Dendritic cell treated with granulocyte-macrophage colony-stimulating factor and Interleukin-4, amounts not matched to agents 40 ng/mL and 50 ng/mL, for 4 days (primary cell): ENCODE results near the gene CHM.
"Not testable (repeated sequence)": the region's sequence is repeated elsewhere in the genome, so short reads cannot be mapped to it uniquely, and the experiment has no call there.

Source experiments
- H3K27ac Mint-ChIP-seq: one replicate; pipeline ENCODE4 v1.8.0; 2022; ENCODE audit warnings: mild to moderate bottlenecking, mixed read lengths
- H3K27me3 Mint-ChIP-seq: one replicate; pipeline ENCODE4 v1.8.0; 2022; ENCODE audit warnings: mild to moderate bottlenecking, mixed read lengths
- H3K36me3 Mint-ChIP-seq: one replicate; pipeline ENCODE4 v1.8.0; 2022; ENCODE audit warnings: low read depth, mixed read lengths
- H3K4me1 Mint-ChIP-seq: one replicate; pipeline ENCODE4 v1.8.0; 2022; ENCODE audit warnings: low read depth, mixed read lengths
- H3K4me3 Mint-ChIP-seq: one replicate; pipeline ENCODE4 v1.8.0; 2022; ENCODE audit warnings: mild to moderate bottlenecking, moderate library complexity, mixed read lengths
- H3K9me3 Mint-ChIP-seq: one replicate; pipeline ENCODE4 v1.8.0; 2022; ENCODE audit warnings: mixed read lengths
- intact Hi-C: fragments of 100-400 bp; cut with micrococcal nuclease; formaldehyde crosslinking; loops from one replicate; pipeline ENCODE4 v1.15.0; 2022

CHM gene

GRCh38 chrX:86047174-86047935 is at the start of gene CHM:
Gene CHM, minus strand, starts transcription at chrX:86047558. Its CDS starts 26 bp downstream, at chrX:86047532.
- Mint-ChIP-seq H3K27ac (no peak within 1 kb of the TSS), H3K9me3 (no peaks in the 10 kb centered on the region), H3K27me3 (peaks cover 8% of the 10 kb centered on the region), H3K36me3 (peaks cover 7% of the 10 kb centered on the region), H3K4me1 (peaks cover 5% of the 10 kb centered on the region), H3K4me3 (no peak within 1 kb of the TSS)
- intact Hi-C loops: loop anchor here (10.0 kb wide), 1 partner anchor 173 kb away; no protein-coding TSS in a partner anchor

- H3K4me1 Mint-ChIP-seq: no peaks in the 10 kb centered on the region
- H3K4me3 Mint-ChIP-seq: no peak overlapping the region
- intact Hi-C loops: no loop called here
- H3K9me3 Mint-ChIP-seq: peaks cover 8% of the 10 kb centered on the region
- no peak overlapping the region for H3K27ac Mint-ChIP-seq
- H3K27me3 Mint-ChIP-seq: no peaks in the 10 kb centered on the region
- no peaks in the 10 kb centered on the region for H3K36me3 Mint-ChIP-seq
Measured at GRCh38 chrX:86078650-86079049, 31.3 kb upstream of the CHM start.

- no peak overlapping the region for H3K27ac Mint-ChIP-seq
- no peak overlapping the region for H3K4me3 Mint-ChIP-seq
- H3K9me3 Mint-ChIP-seq: no peaks in the 10 kb centered on the region
- H3K36me3 Mint-ChIP-seq: no peaks in the 10 kb centered on the region
- no peaks in the 10 kb centered on the region for H3K27me3 Mint-ChIP-seq
- no peaks in the 10 kb centered on the region for H3K4me1 Mint-ChIP-seq
- intact Hi-C loops: no loop called here
Measured at GRCh38 chrX:86066998-86067397, 19.6 kb upstream of the CHM start.

GRCh38 chrX:86061407-86061806 is 14.0 kb upstream of the CHM start:
- H3K4me3 Mint-ChIP-seq: no peak overlapping the region
- no peaks in the 10 kb centered on the region for H3K36me3 Mint-ChIP-seq
- intact Hi-C loops: no loop called here
- no peaks in the 10 kb centered on the region for H3K27me3 Mint-ChIP-seq
- no peaks in the 10 kb centered on the region for H3K9me3 Mint-ChIP-seq
- no peaks in the 10 kb centered on the region for H3K4me1 Mint-ChIP-seq
- no peak overlapping the region for H3K27ac Mint-ChIP-seq

- intact Hi-C loops: no loop called here
- H3K36me3 Mint-ChIP-seq: no peaks in the 10 kb centered on the region
- peaks cover 8% of the 10 kb centered on the region for H3K27me3 Mint-ChIP-seq
- no peak overlapping the region for H3K4me3 Mint-ChIP-seq
- no peaks in the 10 kb centered on the region for H3K4me1 Mint-ChIP-seq
- no peak overlapping the region for H3K27ac Mint-ChIP-seq
- no peaks in the 10 kb centered on the region for H3K9me3 Mint-ChIP-seq
Measured at GRCh38 chrX:86051741-86052140, 4.4 kb upstream of the CHM start.

GRCh38 chrX:86047936-86048280 is 550 bp upstream of the CHM start:
- Mint-ChIP-seq H3K9me3 (no peaks in the 10 kb centered on the region), H3K27me3 (peaks cover 8% of the 10 kb centered on the region), H3K4me3 (no peak overlapping the region), H3K4me1 (peaks cover 5% of the 10 kb centered on the region), H3K36me3 (peaks cover 7% of the 10 kb centered on the region), H3K27ac (no peak overlapping the region)
- intact Hi-C loops: loop anchor here (10.0 kb wide), 1 partner anchor 173 kb away; no protein-coding TSS in a partner anchor

GRCh38 chrX:86044216-86044615 is 3.1 kb downstream of the CHM start:
- Mint-ChIP-seq H3K4me1 (peaks cover 13% of the 10 kb centered on the region), H3K4me3 (no peak overlapping the region), H3K27me3 (peaks cover 3% of the 10 kb centered on the region), H3K27ac (no peak overlapping the region), H3K9me3 (no peaks in the 10 kb centered on the region), H3K36me3 (peaks cover 14% of the 10 kb centered on the region)
- intact Hi-C loops: loop anchor here (10.0 kb wide), 1 partner anchor 169 kb away; no protein-coding TSS in a partner anchor

GRCh38 chrX:86039625-86040568 is 7.5 kb downstream of the CHM start:
- intact Hi-C loops: loop anchor here (10.0 kb wide), 1 partner anchor 165 kb away; no protein-coding TSS in a partner anchor
- Mint-ChIP-seq H3K9me3 (no peaks in the 10 kb centered on the region), H3K36me3 (peaks cover 14% of the 10 kb centered on the region), H3K27ac (no peak overlapping the region), H3K27me3 (no peaks in the 10 kb centered on the region), H3K4me3 (no peak overlapping the region), H3K4me1 (peaks cover 14% of the 10 kb centered on the region)

- intact Hi-C loops: no loop called here
- H3K27ac Mint-ChIP-seq: no peak overlapping the region
- no peaks in the 10 kb centered on the region for H3K27me3 Mint-ChIP-seq
- no peaks in the 10 kb centered on the region for H3K36me3 Mint-ChIP-seq
- H3K9me3 Mint-ChIP-seq: no peaks in the 10 kb centered on the region
- H3K4me1 Mint-ChIP-seq: peaks cover 10% of the 10 kb centered on the region
- no peak overlapping the region for H3K4me3 Mint-ChIP-seq
Measured at GRCh38 chrX:86033385-86033784, 14.0 kb downstream of the CHM start.

GRCh38 chrX:86028681-86029080 is 18.7 kb downstream of the CHM start:
- peaks cover 6% of the 10 kb centered on the region for H3K36me3 Mint-ChIP-seq
- intact Hi-C loops: no loop called here
- no peaks in the 10 kb centered on the region for H3K4me1 Mint-ChIP-seq
- H3K9me3 Mint-ChIP-seq: no peaks in the 10 kb centered on the region
- no peak overlapping the region for H3K4me3 Mint-ChIP-seq
- H3K27ac Mint-ChIP-seq: no peak overlapping the region
- H3K27me3 Mint-ChIP-seq: no peaks in the 10 kb centered on the region

- H3K4me3 Mint-ChIP-seq: no peak overlapping the region
Measured at GRCh38 chrX:86023811-86024210, 23.5 kb downstream of the CHM start.

GRCh38 chrX:86021652-86022289 is 25.6 kb downstream of the CHM start:
- Mint-ChIP-seq H3K4me1 (peaks cover 14% of the 10 kb centered on the region), H3K4me3 (no peak overlapping the region), H3K27ac (no peak overlapping the region), H3K36me3 (peaks cover 34% of the 10 kb centered on the region), H3K9me3 (no peaks in the 10 kb centered on the region), H3K27me3 (no peaks in the 10 kb centered on the region)
- intact Hi-C loops: no loop called here

More at GRCh38 chrX:86023811-86024210, 23.5 kb downstream of the CHM start:
- no peak overlapping the region for H3K27ac Mint-ChIP-seq
- intact Hi-C loops: no loop called here
- H3K4me1 Mint-ChIP-seq: peaks cover 14% of the 10 kb centered on the region
- H3K36me3 Mint-ChIP-seq: peaks cover 19% of the 10 kb centered on the region
- H3K27me3 Mint-ChIP-seq: no peaks in the 10 kb centered on the region
- no peaks in the 10 kb centered on the region for H3K9me3 Mint-ChIP-seq

- Mint-ChIP-seq H3K4me3 (no peak overlapping the region), H3K36me3 (peaks cover 54% of the 10 kb centered on the region), H3K27ac (no peak overlapping the region)
Measured at GRCh38 chrX:86016139-86016538, 31.2 kb downstream of the CHM start.

GRCh38 chrX:86014959-86015358 is 32.4 kb downstream of the CHM start:
- H3K4me1 Mint-ChIP-seq, H3K27me3 Mint-ChIP-seq, intact Hi-C loops, H3K4me3 Mint-ChIP-seq, H3K27ac Mint-ChIP-seq, H3K9me3 Mint-ChIP-seq: not testable (repeated sequence)
- H3K36me3 Mint-ChIP-seq: peaks cover 52% of the 10 kb centered on the region

More at GRCh38 chrX:86016139-86016538, 31.2 kb downstream of the CHM start:
- Mint-ChIP-seq H3K9me3 (peaks cover 8% of the 10 kb centered on the region), H3K27me3 (no peaks in the 10 kb centered on the region), H3K4me1 (peaks cover 8% of the 10 kb centered on the region)
- intact Hi-C loops: no loop called here
